Activated naive CD4-positive, alpha-beta T cell treated with Interleukin-2 at 50 U/mL for 16 hours (primary cell): ENCODE measurements around the gene UBAP1.
A peak's percentile ranks its signal among the peaks of the same experiment; 100 is the strongest.
"Not testable (repeated sequence)": the region's sequence is repeated elsewhere in the genome, so short reads cannot be mapped to it uniquely, and the experiment has no call there.

ENCODE experiments used
- DNase-seq: peaks from one replicate; pipeline ENCODE4 v3.0.0-alpha.2; 2020

Gene UBAP1

GRCh38 chr9:34178436-34179212 lies at the start of gene UBAP1:
Gene UBAP1 (plus strand): TSS chr9:34179043. CDS start chr9:34220915, 41,872 bp downstream.
- peak; percentile 97 for DNase-seq

- DNase-seq = no peak
Observed at GRCh38 chr9:34131571-34131970, 47.3 kb upstream of the UBAP1 start.

GRCh38 chr9:34133436-34133949 lies 45.4 kb upstream of the UBAP1 start:
- no peak for DNase-seq

- DNase-seq = no peak
Observed at GRCh38 chr9:34134521-34134920, 44.3 kb upstream of the UBAP1 start.

- not testable (repeated sequence) for DNase-seq
Observed at GRCh38 chr9:34138644-34139043, 40.2 kb upstream of the UBAP1 start.

GRCh38 chr9:34139477-34140146 lies 39.2 kb upstream of the UBAP1 start:
- DNase-seq = no peak

- DNase-seq = no peak
Observed at GRCh38 chr9:34140853-34141252, 38.0 kb upstream of the UBAP1 start.

- DNase-seq = no peak
Observed at GRCh38 chr9:34143116-34143515, 35.7 kb upstream of the UBAP1 start.

- DNase-seq = no peak
Observed at GRCh38 chr9:34145165-34145564, 33.7 kb upstream of the UBAP1 start.

GRCh38 chr9:34151398-34151797 lies 27.4 kb upstream of the UBAP1 start:
- DNase-seq = no peak

GRCh38 chr9:34154057-34154456 lies 24.8 kb upstream of the UBAP1 start:
- DNase-seq = no peak

- no peak for DNase-seq
Observed at GRCh38 chr9:34157318-34157717, 21.5 kb upstream of the UBAP1 start.

- no peak for DNase-seq
Observed at GRCh38 chr9:34157898-34158297, 20.9 kb upstream of the UBAP1 start.

- DNase-seq = no peak
Observed at GRCh38 chr9:34158362-34158869, 20.4 kb upstream of the UBAP1 start.

- DNase-seq = no peak
Observed at GRCh38 chr9:34163434-34163833, 15.4 kb upstream of the UBAP1 start.

- DNase-seq = no peak
Observed at GRCh38 chr9:34169125-34169524, 9.7 kb upstream of the UBAP1 start.

- DNase-seq = no peak
Observed at GRCh38 chr9:34170237-34170991, 8.4 kb upstream of the UBAP1 start.

- DNase-seq = peak; percentile 51
Observed at GRCh38 chr9:34171753-34172535, 6.9 kb upstream of the UBAP1 start.

GRCh38 chr9:34176089-34176488 lies 2.8 kb upstream of the UBAP1 start:
- no peak for DNase-seq

GRCh38 chr9:34177593-34178435 lies 1.0 kb upstream of the UBAP1 start:
- no peak for DNase-seq
